ENCODE data around the gene TARP.

The TARP gene

GRCh38 chr7:38273286-38273995, at the start of gene TARP:
TSS of gene TARP (minus strand) at chr7:38273636.
- H3K4me1 Mint-ChIP-seq (ENCODE audit: low read depth): no peaks in the 10 kb centered on the region
- no peaks in the 10 kb centered on the region for H3K36me3 Mint-ChIP-seq (ENCODE audit: low read depth)
- no peaks in the 10 kb centered on the region for H3K9me3 Mint-ChIP-seq
- ATAC-seq (no peak), DNase-seq (no peak)
- H3K4me3 Mint-ChIP-seq: peak within 1 kb of the TSS; percentile 60
- H3K27ac Mint-ChIP-seq: peak within 1 kb of the TSS; percentile 75
- ChIA-PET POLR2A (no interaction called here), CTCF (interaction anchor here (0.7 to 1.1 kb wide), 2 partner anchors 58 to 63 kb away, joined by 3 read pairs; no protein-coding TSS in a partner anchor)
- intact Hi-C loops (cut with micrococcal nuclease): no loop called here
- no peaks in the 10 kb centered on the region for H3K27me3 Mint-ChIP-seq
- no peak for TF ChIP-seq CTCF (IDR thresholded peaks at IDR 0.05)

GRCh38 chr7:38323156-38323555, 49.7 kb upstream of the TARP start:
- ChIA-PET POLR2A (no interaction called here), CTCF (interaction anchor here (2.0 to 7.8 kb wide), 2 partner anchors 13 to 45 kb away, joined by 8 to 67 read pairs; no protein-coding TSS in a partner anchor)
- intact Hi-C loops (cut with micrococcal nuclease): no loop called here
- H3K9me3 Mint-ChIP-seq: no peaks in the 10 kb centered on the region
- no peaks in the 10 kb centered on the region for H3K27me3 Mint-ChIP-seq
- no peak for DNase-seq
- no peak for TF ChIP-seq CTCF (IDR thresholded peaks at IDR 0.05)
- H3K27ac Mint-ChIP-seq: no peak overlapping the region
- no peak overlapping the region for H3K4me3 Mint-ChIP-seq
- H3K36me3 Mint-ChIP-seq (ENCODE audit: low read depth): no peaks in the 10 kb centered on the region
- ATAC-seq: no peak
- peaks cover 63% of the 10 kb centered on the region for H3K4me1 Mint-ChIP-seq (ENCODE audit: low read depth)

DNA sequence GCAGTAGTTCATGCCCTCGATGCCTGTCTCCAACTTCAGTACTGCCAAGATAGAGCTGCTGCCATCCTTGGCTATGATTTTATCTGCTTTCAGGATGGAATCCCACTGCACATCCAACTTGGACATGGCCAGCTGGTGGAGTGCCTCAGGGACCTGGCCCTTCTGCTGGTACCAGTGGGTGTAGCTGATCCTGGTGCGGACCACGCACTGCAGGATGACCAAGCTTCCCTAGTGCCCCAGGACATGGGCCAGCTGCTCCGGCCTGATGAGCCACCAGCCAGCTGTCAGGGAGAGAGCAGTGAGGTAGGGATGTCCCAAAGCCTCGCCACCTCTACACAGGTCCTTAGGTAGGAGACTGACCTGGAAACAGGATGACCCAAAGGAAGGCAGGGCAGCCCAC, 49.0 kb upstream of the TARP start:
- peaks cover 65% of the 10 kb centered on the region for H3K4me1 Mint-ChIP-seq (ENCODE audit: low read depth)
- no peak for DNase-seq
- no peak for ATAC-seq
- no peak overlapping the region for H3K4me3 Mint-ChIP-seq
- no peaks in the 10 kb centered on the region for H3K27me3 Mint-ChIP-seq
- ChIA-PET POLR2A (no interaction called here), CTCF (interaction anchor here (2.0 to 7.8 kb wide), 3 partner anchors 7 to 46 kb away, joined by 8 to 67 read pairs (median 52); no protein-coding TSS in a partner anchor)
- no peak for TF ChIP-seq CTCF (IDR thresholded peaks at IDR 0.05)
- no peaks in the 10 kb centered on the region for H3K36me3 Mint-ChIP-seq (ENCODE audit: low read depth)
- no peak overlapping the region for H3K27ac Mint-ChIP-seq
- intact Hi-C loops (cut with micrococcal nuclease): no loop called here
- no peaks in the 10 kb centered on the region for H3K9me3 Mint-ChIP-seq

DNA sequence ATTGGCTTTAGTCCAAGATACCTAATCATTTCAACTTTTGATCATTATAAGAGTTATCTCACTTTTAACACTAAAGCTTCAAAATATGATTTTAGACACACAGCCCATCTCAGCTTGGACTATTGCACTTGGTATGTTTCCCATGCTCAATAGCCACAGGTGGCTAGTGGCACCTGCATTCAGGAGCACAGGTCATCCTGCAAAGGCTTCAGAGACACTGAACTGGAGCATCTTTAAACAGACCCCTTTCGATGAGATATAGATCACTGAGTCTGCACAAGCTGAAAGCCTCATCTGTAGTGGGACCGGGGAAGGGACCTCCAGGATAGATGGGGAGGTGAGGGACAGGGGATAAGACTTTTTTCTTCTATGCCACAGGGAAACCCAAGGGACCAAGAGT, 48.5 kb upstream of the TARP start:
- POLR2A ChIA-PET: interaction anchor here (1.5 kb wide), 1 partner anchor 8 kb away, joined by 3 read pairs; no protein-coding TSS in a partner anchor
- DNase-seq: no peak
- CTCF ChIA-PET: interaction anchor here (2.0 to 7.8 kb wide), 4 partner anchors 7 to 105 kb away, joined by 8 to 69 read pairs (median 60); no protein-coding TSS in a partner anchor
- peaks cover 64% of the 10 kb centered on the region for H3K4me1 Mint-ChIP-seq (ENCODE audit: low read depth)
- intact Hi-C loops (cut with micrococcal nuclease): no loop called here
- H3K9me3 Mint-ChIP-seq: no peaks in the 10 kb centered on the region
- no peak overlapping the region for H3K27ac Mint-ChIP-seq
- H3K4me3 Mint-ChIP-seq: no peak overlapping the region
- TF ChIP-seq CTCF (IDR thresholded peaks at IDR 0.05): no peak
- H3K27me3 Mint-ChIP-seq: no peaks in the 10 kb centered on the region
- H3K36me3 Mint-ChIP-seq (ENCODE audit: low read depth): no peaks in the 10 kb centered on the region
- ATAC-seq: no peak

DNA sequence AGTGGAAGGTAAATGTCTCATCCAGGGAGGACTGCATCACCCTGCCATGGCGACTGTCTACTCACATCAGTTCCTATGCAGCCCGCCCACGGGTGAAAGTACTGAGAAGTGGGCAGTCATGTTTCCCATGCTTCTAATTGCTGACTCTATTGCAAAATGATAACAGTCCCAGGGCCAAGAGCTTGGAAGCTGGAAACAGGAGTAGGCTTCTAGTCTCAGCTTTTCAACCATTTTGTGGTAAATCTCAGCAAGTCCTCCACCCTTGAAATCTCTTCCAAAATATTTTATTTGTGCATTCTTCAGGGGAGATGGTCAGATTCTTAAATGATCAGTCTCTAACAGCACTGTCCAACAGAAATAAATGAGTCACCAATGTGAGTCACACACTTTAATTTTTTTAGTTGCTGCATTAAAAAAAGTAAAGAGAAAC, 48.1 kb upstream of the TARP start:
- ATAC-seq: peak; percentile 43
- intact Hi-C loops (cut with micrococcal nuclease): no loop called here
- no peaks in the 10 kb centered on the region for H3K27me3 Mint-ChIP-seq
- peak overlapping the region; percentile 29 for H3K4me3 Mint-ChIP-seq
- DNase-seq: peak; percentile 66
- no peaks in the 10 kb centered on the region for H3K9me3 Mint-ChIP-seq
- H3K27ac Mint-ChIP-seq: peak overlapping the region; percentile 86
- POLR2A ChIA-PET: interaction anchor here (1.5 kb wide), 1 partner anchor 8 kb away, joined by 3 read pairs; no protein-coding TSS in a partner anchor
- peaks cover 60% of the 10 kb centered on the region for H3K4me1 Mint-ChIP-seq (ENCODE audit: low read depth)
- no peaks in the 10 kb centered on the region for H3K36me3 Mint-ChIP-seq (ENCODE audit: low read depth)
- CTCF ChIA-PET: interaction anchor here (1.0 to 7.8 kb wide), 5 partner anchors 8 to 105 kb away, joined by 3 to 69 read pairs (median 52); no protein-coding TSS in a partner anchor
- TF ChIP-seq CTCF (IDR thresholded peaks at IDR 0.05): no peak
